ENCODE results near the gene SHLD1.

SHLD1 gene

GRCh38 chr20:5822569-5822968, 72.4 kb downstream of the SHLD1 start:
- no peak for FAIRE-seq

- no peak for FAIRE-seq
Observed at GRCh38 chr20:5825130-5825719, 75.0 kb downstream of the SHLD1 start.

GRCh38 chr20:5827098-5827853, 77.1 kb downstream of the SHLD1 start:
- no peak for FAIRE-seq

DNA sequence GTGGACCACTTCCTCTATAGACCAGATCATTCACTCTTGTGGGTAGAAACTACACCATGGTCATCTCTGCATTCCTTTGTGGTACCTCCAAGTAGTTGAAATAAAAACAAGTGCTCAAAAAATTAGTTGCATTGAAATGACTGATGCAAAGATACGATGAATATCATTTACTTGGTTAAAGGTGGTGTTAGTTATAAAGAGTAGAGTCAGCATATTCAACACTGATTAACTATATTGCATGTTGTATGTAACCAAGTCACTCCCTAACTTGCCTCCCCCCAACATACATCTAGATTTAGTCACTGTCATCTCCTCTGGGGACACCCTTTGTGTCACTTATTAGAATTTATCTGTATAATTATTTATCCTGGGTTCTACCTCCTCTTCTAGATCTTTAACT, 77.7 kb downstream of the SHLD1 start:
- no peak for FAIRE-seq

GRCh38 chr20:5829241-5829809, 79.1 kb downstream of the SHLD1 start:
- no peak for FAIRE-seq

- no peak for FAIRE-seq
Observed at GRCh38 chr20:5831539-5832237, 81.5 kb downstream of the SHLD1 start.

DNA sequence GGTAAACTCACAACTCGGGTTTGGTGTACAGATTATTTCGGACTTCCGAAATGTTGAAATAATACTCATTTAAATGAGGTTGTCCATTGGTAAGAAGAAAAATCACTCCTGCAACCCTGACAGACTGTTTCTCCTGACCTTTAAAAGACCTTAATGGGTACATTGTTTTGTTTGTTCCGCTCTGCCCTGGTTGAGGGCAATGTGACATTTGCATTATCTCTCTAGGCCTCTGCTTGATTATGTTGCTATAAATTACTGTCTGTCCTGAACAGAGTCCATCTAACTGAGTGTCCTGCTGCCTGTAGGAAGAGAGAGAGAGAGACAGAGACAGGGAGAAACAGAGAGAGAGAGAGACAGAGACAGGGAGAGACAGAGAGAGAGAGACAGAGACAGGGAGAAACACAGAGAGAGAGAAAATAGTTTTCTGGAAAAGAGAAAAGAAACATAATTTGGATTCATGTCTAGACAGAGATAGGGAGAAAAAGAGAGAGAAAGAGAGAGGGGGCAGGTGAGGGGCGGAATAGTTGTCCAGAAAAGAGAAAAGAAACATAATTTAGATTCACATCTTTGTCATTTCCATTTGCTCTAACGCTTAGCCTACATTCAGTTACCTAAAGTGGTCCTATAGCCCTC, 83.2 kb downstream of the SHLD1 start:
- no peak for FAIRE-seq

- FAIRE-seq, result no peak
Observed at GRCh38 chr20:5834436-5835005, 84.3 kb downstream of the SHLD1 start.

DNA sequence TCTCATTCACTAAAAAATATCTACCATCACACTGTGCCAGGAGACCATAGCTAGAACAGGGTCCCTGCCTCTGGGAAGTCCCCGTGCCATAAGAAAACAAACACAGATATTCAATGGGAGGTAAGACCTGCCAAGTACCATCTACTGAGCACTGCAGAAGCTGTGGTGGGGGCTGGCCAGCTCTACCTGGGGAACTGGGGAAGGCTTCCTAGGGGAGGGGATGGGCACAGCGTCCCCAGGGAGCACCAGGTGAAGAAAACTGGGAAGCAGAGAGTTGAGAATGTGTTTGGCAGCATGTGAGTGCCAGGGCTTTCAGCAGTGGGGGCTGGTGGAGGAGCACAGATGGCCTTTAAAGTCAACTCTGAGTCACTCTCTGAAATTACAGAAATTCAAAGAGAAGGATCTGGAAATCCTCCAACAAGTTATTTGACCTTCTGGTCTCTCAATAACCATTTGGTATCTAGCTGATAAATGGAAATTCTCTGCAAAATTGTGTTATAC, 85.2 kb downstream of the SHLD1 start:
- no peak for FAIRE-seq

- peak; percentile 96 for FAIRE-seq
Observed at GRCh38 chr20:5835871-5836270, 85.7 kb downstream of the SHLD1 start.

GRCh38 chr20:5836569-5836968, 86.4 kb downstream of the SHLD1 start:
- no peak for FAIRE-seq

- no peak for FAIRE-seq
Observed at GRCh38 chr20:5840411-5841002, 90.3 kb downstream of the SHLD1 start.

- FAIRE-seq, result no peak
Observed at GRCh38 chr20:5841522-5841921, 91.3 kb downstream of the SHLD1 start.

DNA sequence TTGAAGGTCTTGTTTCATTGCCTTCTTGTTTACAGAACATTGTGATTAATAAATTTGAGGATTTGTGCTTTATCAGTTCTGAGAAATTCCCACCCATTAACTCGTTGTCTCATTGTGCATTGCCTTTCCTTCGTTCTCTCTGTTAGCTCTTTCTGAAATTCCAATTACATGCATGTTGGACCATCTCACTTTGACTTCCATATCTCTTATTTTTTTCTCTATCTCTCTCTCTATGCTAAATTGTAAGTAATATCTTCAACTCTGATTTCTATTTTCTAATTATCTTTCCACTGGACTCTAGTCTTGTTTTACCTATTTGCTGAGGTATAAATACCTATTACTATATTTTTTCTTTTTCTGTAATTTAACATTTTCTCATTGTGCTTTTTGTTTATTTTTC, 92.3 kb downstream of the SHLD1 start:
- peak; percentile 29 for FAIRE-seq

DNA sequence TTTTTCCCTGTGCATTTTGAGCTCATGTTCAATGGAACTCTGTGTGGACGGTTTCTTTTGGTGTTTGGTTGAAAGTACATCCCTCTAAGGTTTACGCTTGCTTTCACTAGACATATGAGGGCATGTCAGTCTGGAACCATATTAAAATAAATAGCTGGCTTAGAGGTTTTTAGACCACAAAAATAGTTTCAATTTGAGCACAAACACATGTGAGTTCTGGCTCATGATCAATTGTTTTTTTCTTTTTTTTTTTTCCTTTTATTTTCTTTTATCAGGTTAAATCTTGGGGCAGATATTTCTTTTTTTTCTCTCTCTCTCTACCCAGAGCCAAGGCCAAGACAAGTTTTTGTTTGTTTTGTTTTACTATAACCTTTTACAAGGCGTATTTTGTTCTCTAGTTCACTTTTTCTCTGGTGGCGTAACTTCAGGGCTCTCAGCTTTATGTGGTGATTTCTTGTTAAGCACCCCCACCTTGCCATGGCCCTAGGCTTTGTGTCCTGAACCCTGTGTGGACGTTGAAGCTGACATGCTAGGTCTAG, 92.9 kb downstream of the SHLD1 start:
- FAIRE-seq, result peak; percentile 90

GRCh38 chr20:5844063-5844681, 94.0 kb downstream of the SHLD1 start:
- no peak for FAIRE-seq

- FAIRE-seq, result peak; percentile 23
Observed at GRCh38 chr20:5845681-5846615, 95.7 kb downstream of the SHLD1 start.

DNA sequence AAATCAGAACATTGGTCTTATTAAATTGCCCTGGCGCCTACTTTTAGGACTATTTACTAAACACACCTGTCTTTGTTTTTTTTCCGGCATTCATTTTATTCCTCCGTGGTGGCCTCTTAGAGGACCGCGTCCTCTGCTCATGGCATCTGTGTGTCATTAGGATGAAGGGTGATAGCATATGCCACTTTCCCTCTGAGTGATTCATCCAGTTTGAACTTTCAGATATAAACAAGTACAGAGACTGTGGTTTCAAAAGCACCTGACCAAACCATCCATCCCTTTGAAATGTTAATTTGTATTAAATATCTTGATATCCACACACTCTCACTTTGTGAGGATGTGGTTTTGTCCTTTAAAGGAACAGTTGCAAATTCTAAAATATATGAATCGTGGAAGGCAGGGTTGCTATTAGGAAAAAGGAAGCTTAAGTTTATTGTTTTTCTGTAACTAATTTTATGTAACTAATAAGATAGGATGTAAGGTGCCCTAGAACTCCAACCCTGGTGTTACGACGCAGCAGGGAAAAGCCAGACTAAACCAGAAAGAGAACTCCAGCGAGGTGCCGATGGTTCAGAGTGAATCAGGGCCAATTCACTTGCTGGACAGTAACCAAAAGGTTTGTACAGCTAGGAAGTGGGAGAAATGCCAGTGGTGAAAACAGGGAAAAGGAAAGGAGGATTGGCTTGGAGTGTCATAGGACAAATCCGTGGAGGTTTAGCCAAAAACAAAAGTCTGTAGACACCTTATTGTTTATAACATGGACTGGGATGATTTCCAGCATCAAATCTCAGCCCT, 98.7 kb downstream of the SHLD1 start:
- no peak for FAIRE-seq

DNA sequence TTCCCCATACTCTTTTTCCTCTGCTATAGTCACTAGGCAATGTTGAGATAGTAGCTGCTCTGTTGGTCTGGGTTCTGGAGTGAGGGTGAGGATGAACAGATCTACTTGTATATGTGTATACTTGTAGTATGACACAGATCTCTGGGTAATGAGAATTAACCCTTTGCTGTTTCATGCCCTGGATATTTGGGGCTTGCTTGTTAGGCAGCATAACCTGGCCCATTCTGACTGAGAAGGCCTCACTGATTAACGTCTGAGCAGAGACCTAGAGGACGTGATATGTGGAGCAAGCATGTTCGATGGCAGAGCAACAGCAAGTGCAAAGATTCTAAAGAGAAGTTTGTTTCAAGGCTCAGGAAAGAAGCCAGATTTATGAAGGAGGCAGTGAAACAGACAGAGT, 105.7 kb downstream of the SHLD1 start:
- no peak for FAIRE-seq

Measured in endometrium (tissue), 2 donors.